Ureter (tissue), 1 donor: ENCODE results near the gene DAGLA. TPM values are rescaled to one million over a fixed set of nuclear protein-coding genes. Genes with fewer than 3 reads are reported as not detected.
"Not testable (repeated sequence)": the region's sequence is repeated elsewhere in the genome, so short reads cannot be mapped to it uniquely, and the experiment has no call there.

ENCODE experiments used
- DNase-seq: peaks from one replicate; pipeline ENCODE4 v3.0.0-alpha.2; 2020; ENCODE audit warnings: low spot score
- total RNA-seq: library from RNA; stranded (reverse); gene quantifications from one replicate; pipeline ENCODE4 v1.2.4, GENCODE V29; 2023
- donor health status: DM: yes; HTN: yes; CAD: no.

Gene DAGLA
- total RNA-seq, 1 donor from 2014 or later, result 2.7 TPM

DNA sequence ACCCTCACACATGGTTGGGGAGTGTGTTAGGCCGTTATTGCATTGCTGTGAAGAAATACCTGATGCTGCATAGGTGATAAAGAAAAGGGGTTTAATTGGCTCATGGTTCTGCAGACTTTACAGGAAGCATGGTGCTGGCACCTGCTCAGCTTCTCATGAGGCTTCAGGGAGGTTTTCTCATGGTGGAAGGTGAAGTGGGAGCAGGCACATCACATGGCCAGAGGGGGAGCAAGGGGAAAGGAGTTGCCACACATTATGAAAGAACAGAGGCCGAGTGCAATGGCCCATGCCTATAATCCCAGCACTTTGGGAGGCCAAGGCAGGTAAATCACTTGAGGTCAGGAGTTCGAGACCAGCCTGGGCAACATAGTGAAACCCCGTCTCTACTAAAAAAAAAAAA is 19.2 kb upstream of the DAGLA start:
- not testable (repeated sequence) for DNase-seq

DNA sequence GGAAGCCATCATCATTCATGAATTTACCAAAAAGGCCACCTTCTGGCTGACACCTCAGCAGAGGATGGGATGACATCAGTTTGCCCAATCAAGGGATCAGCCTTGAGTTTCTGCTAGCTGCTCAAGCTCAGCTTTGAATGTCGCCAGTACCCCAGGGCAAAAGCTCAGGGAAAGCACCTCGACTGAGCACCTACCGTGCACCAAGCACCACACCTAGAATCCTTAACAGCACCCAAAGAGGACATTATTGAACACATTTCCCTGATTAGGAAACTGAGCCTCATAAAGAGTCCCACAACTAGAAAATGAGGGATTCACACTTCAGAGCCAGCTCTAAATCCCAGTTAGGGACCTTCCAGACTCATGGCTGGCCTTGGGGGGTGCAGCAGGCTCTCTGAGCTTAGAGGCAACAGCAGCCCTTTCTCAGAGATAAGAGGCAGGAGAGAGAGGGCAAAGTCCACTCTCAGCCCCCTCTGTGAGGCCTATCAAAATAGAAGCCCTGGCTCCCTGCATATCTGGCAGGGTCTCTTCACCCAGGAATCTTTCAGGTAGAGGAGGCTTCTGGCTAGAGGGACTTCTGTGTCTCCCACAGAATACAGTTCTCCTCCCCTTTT is 13.4 kb upstream of the DAGLA start:
- no peak for DNase-seq

DNA sequence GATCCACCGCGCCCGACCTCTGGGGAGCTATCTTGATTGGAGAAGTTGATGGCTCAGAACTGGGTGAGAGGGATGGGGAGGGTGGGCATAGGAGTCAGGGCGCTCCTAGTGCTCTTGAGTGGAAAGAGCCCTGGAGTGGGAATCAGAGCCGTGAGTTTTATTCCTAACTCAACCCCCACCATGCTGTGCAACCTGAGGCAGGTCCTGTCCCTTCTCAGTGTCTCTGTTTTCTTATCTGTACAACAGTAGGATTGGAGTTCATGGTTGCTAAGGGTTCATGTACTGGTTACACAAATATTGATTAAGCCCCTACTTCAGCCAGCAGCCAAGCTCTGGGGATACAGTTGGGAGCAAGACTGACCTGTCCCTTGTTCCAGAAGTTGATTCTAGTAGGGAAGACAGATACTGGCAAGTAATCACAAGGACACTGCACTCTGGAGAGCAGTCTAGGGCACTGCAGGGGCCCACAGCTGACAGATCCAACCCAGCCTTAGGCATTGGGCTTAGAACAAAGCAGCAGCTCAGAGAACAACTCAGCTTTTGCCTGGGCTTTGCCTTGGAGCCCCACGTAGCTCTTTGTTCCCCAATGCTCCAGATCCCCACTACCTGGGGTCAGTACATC is 12.4 kb upstream of the DAGLA start:
- no peak for DNase-seq

DNA sequence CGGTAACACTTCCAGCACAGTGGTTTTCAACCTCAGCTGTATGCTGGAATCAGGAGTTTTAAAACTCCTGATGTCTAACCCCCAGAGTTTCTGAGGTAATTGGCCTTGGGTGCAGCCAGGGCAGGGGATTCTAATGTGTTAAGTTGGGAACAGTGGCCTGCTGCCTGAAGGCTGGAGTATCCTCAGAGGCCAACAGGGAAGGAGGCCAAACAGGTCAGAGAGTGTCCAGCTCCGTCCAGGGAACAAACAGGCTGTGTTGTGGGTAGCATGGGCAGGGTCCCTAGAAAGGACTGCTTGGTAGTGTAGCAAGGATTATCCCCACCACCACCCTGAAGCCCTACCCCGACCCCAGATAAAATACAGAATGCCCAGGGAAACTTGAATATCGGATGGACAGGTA is 10.8 kb upstream of the DAGLA start:
- no peak for DNase-seq

- no peak for DNase-seq
Measured at GRCh38 chr11:61670626-61671025, 9.6 kb upstream of the DAGLA start.

DNA sequence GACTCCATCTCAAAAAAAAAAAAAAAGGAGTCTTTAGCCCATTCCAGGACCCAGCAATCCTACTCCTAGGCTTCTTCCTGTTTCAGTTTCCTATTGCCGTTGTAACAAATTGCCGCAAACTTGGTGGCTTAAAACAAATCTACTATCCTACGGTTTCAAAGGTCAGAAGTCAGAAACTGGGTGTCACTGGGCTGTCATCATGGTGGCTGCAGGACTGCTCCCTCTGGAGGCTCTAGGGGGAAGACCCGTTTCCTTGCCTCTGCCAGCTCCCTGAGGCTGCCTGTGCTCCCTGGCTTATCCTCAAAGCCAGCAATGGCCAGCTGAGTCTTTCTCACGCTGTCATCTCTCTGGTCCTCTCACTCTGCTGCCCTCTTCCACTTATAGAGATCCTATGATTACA is 8.7 kb upstream of the DAGLA start:
- no peak for DNase-seq

- DNase-seq, result not testable (repeated sequence)
Measured at GRCh38 chr11:61673946-61674467, 6.2 kb upstream of the DAGLA start.

DNA sequence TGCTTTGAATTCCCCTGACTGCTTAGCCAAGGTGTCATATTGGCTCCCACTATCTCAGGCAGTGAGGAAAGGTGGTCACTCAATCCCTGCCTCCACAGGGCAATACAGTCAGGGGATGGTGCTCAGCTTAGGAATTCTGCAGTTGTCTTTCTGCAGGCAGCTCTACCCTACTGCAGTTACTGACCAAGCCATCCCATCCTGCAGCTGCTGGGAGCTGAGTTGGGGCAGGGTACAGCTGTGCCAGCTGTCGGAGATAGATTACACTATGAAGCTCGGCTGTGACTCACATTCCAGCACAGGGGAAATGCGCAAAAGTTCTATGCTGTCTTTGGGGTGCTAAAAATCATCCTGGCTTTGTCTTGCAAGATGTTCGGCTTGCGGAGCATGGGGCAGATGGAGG is 4.4 kb upstream of the DAGLA start:
- DNase-seq, result no peak

- DNase-seq, result no peak
Measured at GRCh38 chr11:61679296-61679695, 895 bp upstream of the DAGLA start.

DNA sequence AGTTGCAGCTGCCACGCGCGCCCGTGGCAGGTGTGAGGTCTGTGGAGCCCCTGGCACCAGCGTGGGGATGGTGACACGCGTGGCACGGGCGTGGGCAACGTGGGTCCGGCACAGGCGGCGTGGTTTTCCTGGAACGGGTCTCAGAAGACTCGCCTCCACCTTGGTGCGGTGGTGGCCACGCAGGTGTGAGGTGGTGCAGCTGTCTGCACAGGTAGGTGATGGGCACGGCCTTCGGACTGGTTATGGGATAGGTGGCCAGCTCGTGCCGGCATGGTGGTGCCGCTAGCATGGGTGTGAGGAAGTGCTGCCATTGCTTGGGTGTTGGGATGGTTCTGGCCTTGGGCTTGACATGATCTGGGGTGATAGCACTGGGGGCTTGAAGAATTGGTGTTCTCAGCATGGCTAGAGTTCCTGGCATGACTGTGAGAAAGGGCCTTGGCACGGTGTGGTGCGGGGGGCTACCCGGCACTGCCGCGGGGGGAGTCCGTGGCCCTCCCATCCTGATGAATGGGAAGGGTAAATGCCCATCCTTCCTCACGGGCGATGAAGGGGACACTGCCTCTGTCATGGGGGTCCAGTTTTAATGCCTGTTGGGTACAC is 531 bp downstream of the DAGLA start:
- DNase-seq, result no peak

DNA sequence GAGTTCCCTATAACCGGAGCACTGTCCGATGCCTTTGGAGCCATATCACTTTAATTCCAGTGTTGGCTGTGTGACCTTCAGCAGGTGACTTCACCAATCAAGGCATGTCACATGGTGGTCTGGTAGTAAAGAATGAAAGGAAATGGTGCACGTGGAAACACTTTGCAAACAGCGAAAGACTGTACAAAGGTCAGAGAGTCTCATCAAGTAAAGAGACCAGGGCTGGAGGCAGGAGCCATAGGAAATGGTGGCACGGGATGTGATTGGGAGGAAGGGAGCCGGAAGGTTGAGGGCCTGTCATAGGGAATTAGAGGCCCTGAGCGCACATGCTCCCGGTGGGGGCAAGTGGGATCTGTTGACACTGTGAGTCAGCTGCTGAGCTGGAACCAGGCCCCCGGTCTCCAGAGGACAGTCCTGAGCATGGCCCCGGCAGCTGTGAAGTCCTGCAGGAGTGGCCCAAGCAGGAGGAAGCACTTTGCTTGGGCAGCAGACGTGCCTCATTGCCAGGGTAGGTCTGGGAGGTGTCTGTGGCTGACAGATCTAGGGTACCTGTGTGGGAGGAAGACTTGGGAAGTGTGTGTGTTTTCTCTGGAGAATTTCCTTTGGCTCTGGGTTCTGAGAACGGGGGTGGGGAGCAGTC is 2.0 kb downstream of the DAGLA start:
- DNase-seq, result no peak

DNA sequence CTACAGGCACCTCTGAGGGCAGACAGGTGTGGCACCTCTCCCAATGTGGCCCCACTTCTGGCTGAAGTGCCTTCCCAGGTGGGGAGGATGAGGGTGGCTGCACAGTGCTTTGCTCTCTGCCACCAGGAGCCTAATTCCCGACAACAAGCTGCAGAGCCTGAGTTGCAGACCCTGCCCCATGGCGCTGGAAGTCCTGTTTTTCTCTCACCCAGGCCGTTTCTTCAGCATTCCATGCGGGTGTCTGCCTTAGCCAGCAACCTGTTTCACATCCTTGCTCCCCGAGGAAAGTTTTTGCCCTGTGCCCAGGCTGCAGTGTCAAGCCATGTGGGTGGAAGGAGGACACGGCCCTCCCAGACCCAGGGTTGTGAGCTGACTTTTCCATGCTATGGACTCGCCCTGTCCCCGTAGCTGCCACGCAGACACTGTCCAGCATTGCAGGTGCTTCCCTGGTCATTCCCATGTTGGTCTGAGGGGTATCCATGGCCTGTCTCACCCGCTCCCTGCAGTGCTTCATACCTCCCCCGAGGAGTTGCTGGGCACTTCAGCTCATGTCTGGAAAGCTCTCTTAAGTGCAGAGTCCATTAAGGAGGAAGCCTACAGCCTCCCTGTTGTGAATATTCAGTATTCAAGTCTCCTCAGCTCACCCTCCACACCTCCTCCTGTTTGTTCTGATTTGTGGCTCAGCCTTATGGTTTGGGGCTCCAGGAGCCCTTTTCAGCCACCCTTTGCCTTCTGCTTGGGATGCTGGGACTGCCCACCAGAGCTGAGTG is 2.9 kb downstream of the DAGLA start:
- DNase-seq, result no peak

DNA sequence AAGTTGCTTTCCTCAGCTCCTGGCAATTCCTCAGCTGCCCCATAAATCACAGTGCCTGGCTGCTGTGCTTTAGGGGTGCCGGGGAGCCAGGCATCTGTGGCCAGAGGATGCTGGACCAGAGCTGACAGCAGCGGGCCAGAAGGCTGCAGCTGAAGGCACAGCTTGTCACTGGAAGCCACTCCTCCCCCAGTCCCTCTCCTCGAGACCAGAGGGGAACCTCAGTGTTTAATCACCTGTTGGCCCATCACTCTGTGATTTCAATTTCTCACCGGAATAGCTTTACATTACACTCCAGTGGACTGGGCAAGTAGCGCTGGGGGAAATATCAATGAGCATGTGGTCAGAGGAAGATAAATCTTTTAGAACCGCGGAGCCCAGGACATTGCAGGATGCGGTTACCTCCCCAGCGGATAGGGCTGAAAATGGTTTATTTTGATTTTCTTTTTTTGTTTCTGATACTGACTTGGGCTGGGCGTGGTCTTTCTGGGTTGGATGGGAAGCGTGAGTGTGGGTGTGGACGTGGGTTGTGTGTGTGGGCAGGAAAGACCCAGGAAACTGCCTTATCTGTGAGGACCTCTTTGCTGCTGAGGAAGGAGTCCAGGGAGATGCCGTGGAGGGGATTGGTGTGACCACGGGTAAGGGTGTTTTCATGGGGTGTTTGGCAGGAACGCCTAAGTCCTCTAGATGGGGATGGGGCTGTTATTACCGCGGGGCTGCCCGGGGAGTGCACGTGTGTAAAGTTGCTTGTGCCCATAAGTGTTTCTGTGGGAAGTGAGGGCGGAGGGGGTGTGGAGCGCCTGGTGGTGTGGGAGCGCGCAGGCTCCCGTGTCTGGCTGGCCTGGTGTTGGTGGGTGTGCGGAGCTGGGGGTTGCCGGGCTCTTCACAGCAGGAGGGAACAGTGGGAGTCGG is 4.0 kb downstream of the DAGLA start:
- no peak for DNase-seq

DNA sequence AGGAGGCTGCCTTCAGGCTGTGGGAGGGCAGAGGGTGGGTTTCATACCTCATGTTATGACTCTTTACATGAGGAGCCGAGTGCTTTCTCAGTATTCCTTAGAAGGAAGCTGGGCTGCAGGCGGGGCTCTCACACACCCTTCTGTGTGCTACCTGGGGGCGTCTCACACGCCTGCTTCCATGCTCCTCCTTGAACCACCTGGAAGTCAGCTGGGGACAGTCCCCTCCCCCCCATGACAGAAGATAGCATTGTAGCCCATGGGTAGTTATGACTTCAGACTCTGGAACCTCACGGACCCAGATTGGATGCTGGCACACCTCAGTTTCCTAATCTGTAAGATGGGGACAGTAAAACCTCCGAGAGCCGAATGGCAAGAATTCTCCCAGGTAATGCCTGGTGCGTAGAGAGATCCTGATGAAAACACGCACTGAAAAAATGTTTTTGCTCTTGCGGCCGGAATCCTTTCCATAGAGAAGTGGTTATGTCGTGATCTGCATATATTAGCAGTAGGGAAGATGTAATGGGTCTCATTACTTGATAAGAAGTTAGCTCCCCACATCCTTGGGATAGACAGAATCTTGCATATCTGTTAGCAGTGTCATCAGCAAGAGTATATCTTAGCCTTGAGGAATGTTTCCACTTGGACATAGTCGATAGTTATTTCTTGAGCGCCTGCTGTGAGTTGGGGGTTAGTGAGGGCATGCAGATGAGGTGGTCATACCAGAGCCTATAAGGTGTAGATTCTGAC is 4.9 kb downstream of the DAGLA start:
- no peak for DNase-seq

DNA sequence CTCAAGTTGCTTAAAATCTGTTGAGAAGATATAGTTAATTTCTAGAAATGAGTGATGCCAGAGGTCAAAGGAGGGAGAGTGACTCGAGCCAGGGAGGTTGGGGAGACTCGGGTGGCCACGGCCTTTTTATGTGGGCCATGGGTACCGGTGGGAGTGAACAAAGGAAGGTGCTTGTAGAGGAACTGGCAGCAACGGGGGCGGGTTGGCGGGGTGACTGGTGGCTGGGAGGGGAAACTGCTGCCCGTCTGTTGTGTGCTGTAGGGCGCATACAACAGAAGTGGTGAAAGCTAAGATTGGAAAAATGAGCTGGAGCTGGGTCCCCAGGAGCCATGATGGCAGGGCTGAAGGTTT is 5.4 kb downstream of the DAGLA start:
- no peak for DNase-seq

GRCh38 chr11:61686066-61686465 is 5.9 kb downstream of the DAGLA start:
- no peak for DNase-seq

DNA sequence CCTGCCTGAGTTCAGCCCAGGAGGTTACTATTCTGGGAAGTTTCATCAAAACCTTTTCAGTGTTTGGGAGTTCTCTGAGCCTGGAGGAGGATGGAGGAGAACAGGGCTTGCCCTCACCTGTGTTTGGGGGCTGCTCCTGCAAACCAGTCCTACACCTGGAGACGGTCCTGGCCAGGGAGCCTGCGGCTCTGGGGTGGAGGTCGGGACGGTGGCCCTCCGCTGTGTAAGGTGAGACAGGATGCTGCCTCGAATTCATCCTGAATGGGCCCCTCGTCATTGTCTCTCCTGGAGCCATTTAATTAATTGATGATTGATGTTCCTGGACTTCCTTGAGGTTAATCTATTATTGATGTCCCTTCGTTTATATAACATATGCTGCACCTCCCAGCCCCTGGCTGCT is 6.3 kb downstream of the DAGLA start:
- DNase-seq, result no peak

- no peak for DNase-seq
Measured at GRCh38 chr11:61687420-61687819, 7.2 kb downstream of the DAGLA start.

- no peak for DNase-seq
Measured at GRCh38 chr11:61688365-61689163, 8.4 kb downstream of the DAGLA start.

- DNase-seq, result no peak
Measured at GRCh38 chr11:61689164-61689496, 8.9 kb downstream of the DAGLA start.
